Measurements from ENCODE around the gene SNX27. TPM values are rescaled to one million over a fixed set of nuclear protein-coding genes. Genes with fewer than 3 reads are reported as not detected.

SNX27 gene
- total and polyA plus RNA-seq, 2 donors (not counting 1 experiment from before 2014, with no cell fraction given) = 13.5 to 45.6 TPM

GRCh38 chr1:151684128-151684527 is 72.3 kb downstream of the SNX27 start:
- no peak overlapping the region for H3K27ac ChIP-seq (ENCODE audit: low read length in 2 of 2)
- no peak overlapping the region for H3K4me3 Mint-ChIP-seq
- no peaks in the 10 kb centered on the region for H3K79me2 ChIP-seq (ENCODE audit: control insufficient read depth, insufficient read depth, low read length)
- ATAC-seq (ENCODE audit: low read depth) (no peak), DNase-seq (no peak)
- no peaks in the 10 kb centered on the region for H3K9me3 ChIP-seq (ENCODE audit: control extremely low read depth in 1 of 3, control insufficient read depth in 2 of 3, insufficient read depth in 1 of 3, low read length in 2 of 3)
- no peaks in the 10 kb centered on the region for H3K4me1 Mint-ChIP-seq
- no peaks in the 10 kb centered on the region for H3K4me1 ChIP-seq (ENCODE audit: control insufficient read depth in 2 of 2, insufficient read depth in 2 of 2, low read length in 2 of 2)
- H3K4me2 ChIP-seq (replicated peaks; ENCODE audit: low read depth, low read length, poor library complexity, severe bottlenecking) = no peak overlapping the region
- TF ChIP-seq CTCF (IDR thresholded peaks at IDR 0.05) = no peak
- no peak for TF ChIP-seq EZH2 (IDR thresholded peaks at IDR 0.05; ENCODE audit: borderline replicate concordance, insufficient read depth, low read depth, low read length, poor library complexity, severe bottlenecking)
- H4K20me1 ChIP-seq (ENCODE audit: control insufficient read depth, insufficient read depth, low read length, poor library complexity, severe bottlenecking) = no peaks in the 10 kb centered on the region
- H3K9ac ChIP-seq (ENCODE audit: low read length) = no peak overlapping the region
- H2AFZ ChIP-seq (ENCODE audit: insufficient read depth, low read depth, low read length, poor library complexity, severe bottlenecking) = no peak overlapping the region
- intact Hi-C loops (cut with micrococcal nuclease) = no loop called here
- no peaks in the 10 kb centered on the region for H3K9me3 Mint-ChIP-seq (ENCODE audit: insufficient read depth)
- H3K27ac Mint-ChIP-seq = no peak overlapping the region
- ChIA-PET CTCF (no interaction called here), POLR2A (interaction anchor here (0.6 kb wide), 1 partner anchor 106 kb away, joined by 3 read pairs; no protein-coding TSS in a partner anchor)
- peaks cover 6 to 12% of the 10 kb centered on the region in 2 experiments for H3K36me3 ChIP-seq (replicated peaks in 1 of 2; ENCODE audit: control extremely low read depth in 1 of 2, control insufficient read depth in 1 of 2, extremely low read depth in 1 of 2, insufficient read depth in 2 of 2, low read length in 1 of 2)
- H3K4me3 ChIP-seq (ENCODE audit: control extremely low read depth in 1 of 5, extremely low read depth in 1 of 5, insufficient read depth in 1 of 5, low read depth in 2 of 5, low read length in 4 of 5) = no peak overlapping the region
- WGBS (ENCODE audit: insufficient coverage) = no CpG with 5 or more reads among the region's 2 CpGs
- no peaks in the 10 kb centered on the region for H3K27me3 Mint-ChIP-seq
- no peaks in the 10 kb centered on the region for H3K27me3 ChIP-seq (replicated peaks in 1 of 4; ENCODE audit: control extremely low read depth in 1 of 4, control insufficient read depth in 3 of 4, insufficient read depth in 4 of 4, low read length in 3 of 4)

- Histone ChIP-seq H3K9me3 (ENCODE audit: control extremely low read depth in 1 of 3, control insufficient read depth in 2 of 3, insufficient read depth in 1 of 3, low read length in 2 of 3) (no peaks in the 10 kb centered on the region), H3K9ac (ENCODE audit: low read length) (no peak overlapping the region), H3K27ac (ENCODE audit: low read length in 2 of 2) (no peak overlapping the region), H2AFZ (ENCODE audit: insufficient read depth, low read depth, low read length, poor library complexity, severe bottlenecking) (no peak overlapping the region), H3K27me3 (replicated peaks in 1 of 4; ENCODE audit: control extremely low read depth in 1 of 4, control insufficient read depth in 3 of 4, insufficient read depth in 4 of 4, low read length in 3 of 4) (no peaks in the 10 kb centered on the region), H3K4me3 (ENCODE audit: control extremely low read depth in 1 of 5, extremely low read depth in 1 of 5, insufficient read depth in 1 of 5, low read depth in 2 of 5, low read length in 4 of 5) (no peak overlapping the region), H3K4me1 (ENCODE audit: control insufficient read depth in 2 of 2, insufficient read depth in 2 of 2, low read length in 2 of 2) (no peaks in the 10 kb centered on the region), H4K20me1 (ENCODE audit: control insufficient read depth, insufficient read depth, low read length, poor library complexity, severe bottlenecking) (no peaks in the 10 kb centered on the region), H3K36me3 (replicated peaks in 1 of 2; ENCODE audit: control extremely low read depth in 1 of 2, control insufficient read depth in 1 of 2, extremely low read depth in 1 of 2, insufficient read depth in 2 of 2, low read length in 1 of 2) (peaks cover 6 to 9% of the 10 kb centered on the region in 2 experiments), H3K4me2 (replicated peaks; ENCODE audit: low read depth, low read length, poor library complexity, severe bottlenecking) (no peak overlapping the region), H3K79me2 (ENCODE audit: control insufficient read depth, insufficient read depth, low read length) (no peaks in the 10 kb centered on the region)
- ChIA-PET POLR2A (no interaction called here), CTCF (no interaction called here)
- Mint-ChIP-seq H3K27me3 (no peaks in the 10 kb centered on the region), H3K27ac (no peak overlapping the region), H3K4me1 (no peaks in the 10 kb centered on the region), H3K4me3 (no peak overlapping the region), H3K9me3 (ENCODE audit: insufficient read depth) (no peaks in the 10 kb centered on the region)
- WGBS (ENCODE audit: insufficient coverage) = no CpG with 5 or more reads among the region's 2 CpGs
- intact Hi-C loops (cut with micrococcal nuclease) = no loop called here
- no peak for TF ChIP-seq CTCF (IDR thresholded peaks at IDR 0.05)
- no peak for TF ChIP-seq EZH2 (IDR thresholded peaks at IDR 0.05; ENCODE audit: borderline replicate concordance, insufficient read depth, low read depth, low read length, poor library complexity, severe bottlenecking)
- DNase-seq = no peak
- ATAC-seq (ENCODE audit: low read depth) = no peak
These were observed 74.7 kb downstream of the SNX27 start for GRCh38 chr1:151686561-151686960.

Data from B cell (primary cell).